GM18507 (cell line): Measurements from ENCODE around the gene TGFA.

Experiments
- DNase-seq: peaks from one replicate; pipeline ENCODE4 v3.0.0; 2011; ENCODE audit warnings: low read depth; ENCODE audit not compliant: insufficient read length; ENCODE audit errors: extremely low spot score
- FAIRE-seq: peaks from 2 replicates; lab custom pipeline; 2011; peaks lifted over from hg19 to GRCh38; lab: Jason Lieb, UNC

TGFA gene

GRCh38 chr2:70442301-70443077 lies 111.1 kb downstream of the TGFA start:
- DNase-seq (no peak), FAIRE-seq (no peak)

- DNase-seq (no peak), FAIRE-seq (no peak)
Measured at GRCh38 chr2:70440621-70441020, 113.0 kb downstream of the TGFA start.

- DNase-seq = no peak
- FAIRE-seq = no peak
Measured at GRCh38 chr2:70435138-70435537, 118.5 kb downstream of the TGFA start.

GRCh38 chr2:70433315-70433714 lies 120.3 kb downstream of the TGFA start:
- FAIRE-seq (no peak), DNase-seq (no peak)

- FAIRE-seq = no peak
- no peak for DNase-seq
Measured at GRCh38 chr2:70431716-70432347, 121.8 kb downstream of the TGFA start.

- FAIRE-seq = no peak
- DNase-seq = no peak
Measured at GRCh38 chr2:70426341-70426740, 127.3 kb downstream of the TGFA start.

- DNase-seq (no peak), FAIRE-seq (no peak)
Measured at GRCh38 chr2:70425682-70426301, 127.8 kb downstream of the TGFA start.

GRCh38 chr2:70420740-70421139 lies 132.9 kb downstream of the TGFA start:
- FAIRE-seq (no peak), DNase-seq (no peak)

GRCh38 chr2:70420143-70420542 lies 133.5 kb downstream of the TGFA start:
- FAIRE-seq (no peak), DNase-seq (no peak)

- no peak for FAIRE-seq
Measured at GRCh38 chr2:70418514-70418913, 135.1 kb downstream of the TGFA start.

GRCh38 chr2:70417011-70417410 lies 136.6 kb downstream of the TGFA start:
- DNase-seq = no peak

More at GRCh38 chr2:70418514-70418913, 135.1 kb downstream of the TGFA start:
- no peak for DNase-seq

GRCh38 chr2:70412294-70413070 lies 141.1 kb downstream of the TGFA start:
- DNase-seq (no peak), FAIRE-seq (no peak)

More at GRCh38 chr2:70417011-70417410, 136.6 kb downstream of the TGFA start:
- FAIRE-seq = no peak

GRCh38 chr2:70411483-70412125 lies 142.0 kb downstream of the TGFA start:
- no peak for FAIRE-seq
- DNase-seq = no peak

GRCh38 chr2:70403267-70404053 lies 150.2 kb downstream of the TGFA start:
- no peak for DNase-seq

GRCh38 chr2:70400539-70400938 lies 153.1 kb downstream of the TGFA start:
- no peak for FAIRE-seq
- no peak for DNase-seq

More at GRCh38 chr2:70403267-70404053, 150.2 kb downstream of the TGFA start:
- FAIRE-seq = no peak

GRCh38 chr2:70399046-70399445 lies 154.6 kb downstream of the TGFA start:
- no peak for DNase-seq
- no peak for FAIRE-seq
